ENCODE data around the gene CCT8.

CCT8 gene

DNA sequence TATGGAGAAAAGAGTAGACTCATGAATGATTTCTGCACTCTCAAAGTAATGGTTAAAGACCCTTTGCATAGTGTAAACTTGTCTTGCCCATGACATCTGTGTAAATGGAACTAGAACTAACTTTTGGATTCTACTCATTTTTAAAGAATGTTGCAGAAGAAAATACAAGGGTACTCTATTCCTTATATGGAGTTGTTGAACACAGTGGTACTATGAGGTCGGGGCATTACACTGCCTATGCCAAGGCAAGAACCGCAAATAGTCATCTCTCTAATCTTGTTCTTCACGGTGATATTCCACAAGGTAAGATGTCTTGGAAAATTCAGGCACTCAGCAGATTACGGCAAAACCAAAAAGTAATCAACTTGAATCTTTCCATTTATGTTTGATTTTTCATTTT lies 19.8 kb downstream of the CCT8 start:
- 95 to 98% methylated on average over 4 of the region's 4 CpGs for whole genome bisulfite sequencing, 2 experiments
- peaks cover 55% of the 10 kb centered on the region for H3K36me3 ChIP-seq (ENCODE audit: control insufficient read depth, insufficient read depth, low read length)
- no peak overlapping the region for H3K4me3 ChIP-seq (ENCODE audit: insufficient read depth, low read depth, low read length)
- H3K4me1 ChIP-seq (ENCODE audit: control insufficient read depth, insufficient read depth, low read length), result no peaks in the 10 kb centered on the region
- no peaks in the 10 kb centered on the region for H3K9me3 ChIP-seq (ENCODE audit: control insufficient read depth, low read length)
- H3K27ac ChIP-seq (ENCODE audit: insufficient read depth, low read depth, low read length, poor library complexity, severe bottlenecking), result no peak overlapping the region
- no peaks in the 10 kb centered on the region for H3K27me3 ChIP-seq (ENCODE audit: control insufficient read depth, insufficient read depth, low read length, poor library complexity, severe bottlenecking)

DNA sequence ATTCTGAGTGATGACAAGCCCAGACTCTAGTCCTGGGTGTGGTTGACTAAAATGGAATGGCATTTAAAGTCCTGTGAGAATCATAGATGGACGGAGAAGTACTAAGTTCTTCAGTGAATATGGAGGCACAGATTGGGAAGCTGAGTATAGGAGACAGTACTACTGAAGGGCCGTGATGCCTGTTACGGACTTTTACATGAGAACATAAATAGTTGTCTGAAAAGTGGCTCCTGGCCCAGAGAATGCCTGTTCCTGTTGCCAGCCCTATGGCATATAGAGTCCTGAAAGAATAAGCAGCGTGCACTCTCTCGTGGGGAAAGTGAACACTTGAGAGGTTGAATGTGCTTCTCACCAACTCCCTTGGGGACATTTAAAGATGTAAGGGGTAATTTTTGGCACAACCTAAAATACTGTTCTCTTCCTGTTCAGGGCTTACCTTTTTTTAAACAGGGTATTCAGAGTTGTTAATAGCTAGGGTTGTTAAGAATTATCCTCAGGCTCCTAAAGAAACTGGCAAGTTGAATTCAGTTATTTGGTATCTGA lies 20.4 kb downstream of the CCT8 start:
- 94 to 99% methylated on average over 5 of the region's 5 CpGs for WGBS, 2 experiments
- no peak overlapping the region for H3K27ac ChIP-seq (ENCODE audit: insufficient read depth, low read depth, low read length, poor library complexity, severe bottlenecking)
- peaks cover 52% of the 10 kb centered on the region for H3K36me3 ChIP-seq (ENCODE audit: control insufficient read depth, insufficient read depth, low read length)
- no peaks in the 10 kb centered on the region for H3K4me1 ChIP-seq (ENCODE audit: control insufficient read depth, insufficient read depth, low read length)
- H3K27me3 ChIP-seq (ENCODE audit: control insufficient read depth, insufficient read depth, low read length, poor library complexity, severe bottlenecking), result no peaks in the 10 kb centered on the region
- H3K4me3 ChIP-seq (ENCODE audit: insufficient read depth, low read depth, low read length), result no peak overlapping the region
- H3K9me3 ChIP-seq (ENCODE audit: control insufficient read depth, low read length), result no peaks in the 10 kb centered on the region

DNA sequence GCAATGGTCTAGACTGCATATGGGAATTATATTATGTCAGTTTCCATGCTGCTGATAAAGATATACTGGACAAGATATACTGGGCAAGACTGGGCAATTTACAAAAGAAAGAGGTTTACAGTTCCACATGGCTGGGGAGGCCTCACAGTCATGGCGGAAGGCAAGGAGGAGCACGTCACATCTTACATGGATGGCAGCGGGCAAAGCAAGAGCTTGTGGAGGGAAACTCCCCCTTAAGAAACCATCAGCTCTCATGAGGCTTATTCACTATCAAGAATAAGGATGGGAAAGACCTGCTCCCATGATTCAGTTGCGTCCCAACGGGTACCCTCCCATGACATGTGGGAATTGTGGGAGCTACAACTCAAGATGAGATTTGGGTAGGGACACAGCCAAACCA lies 21.2 kb downstream of the CCT8 start:
- Histone ChIP-seq H3K9me3 (ENCODE audit: control insufficient read depth, low read length) (no peaks in the 10 kb centered on the region), H3K27ac (ENCODE audit: insufficient read depth, low read depth, low read length, poor library complexity, severe bottlenecking) (no peak overlapping the region), H3K36me3 (ENCODE audit: control insufficient read depth, insufficient read depth, low read length) (peaks cover 52% of the 10 kb centered on the region), H3K4me1 (ENCODE audit: control insufficient read depth, insufficient read depth, low read length) (no peaks in the 10 kb centered on the region), H3K4me3 (ENCODE audit: insufficient read depth, low read depth, low read length) (no peak overlapping the region), H3K27me3 (ENCODE audit: control insufficient read depth, insufficient read depth, low read length, poor library complexity, severe bottlenecking) (no peaks in the 10 kb centered on the region)
- 97 to 98% methylated on average over 5 of the region's 5 CpGs for WGBS, 2 experiments

DNA sequence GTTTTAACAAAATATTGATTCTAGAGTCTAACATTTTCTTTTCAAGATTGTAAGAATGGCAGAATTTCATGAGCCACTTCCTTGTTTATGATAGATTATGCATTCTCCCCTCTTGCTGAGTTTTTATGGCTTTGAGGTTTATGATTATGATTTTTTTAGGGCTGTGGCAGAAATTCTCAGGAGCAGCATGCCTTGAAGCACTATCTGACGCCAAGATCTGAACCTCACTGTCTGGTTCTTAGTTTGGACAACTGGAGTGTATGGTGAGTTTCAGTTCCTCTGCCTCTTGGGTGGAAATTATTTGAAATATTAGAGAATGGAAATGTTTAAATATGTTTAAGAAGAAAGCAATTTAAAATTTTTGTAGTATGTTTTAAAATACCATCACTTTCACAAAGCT lies 38.8 kb downstream of the CCT8 start:
- Histone ChIP-seq H3K4me3 (ENCODE audit: insufficient read depth, low read depth, low read length) (no peak overlapping the region), H3K9me3 (ENCODE audit: control insufficient read depth, low read length) (no peaks in the 10 kb centered on the region), H3K36me3 (ENCODE audit: control insufficient read depth, insufficient read depth, low read length) (peaks cover 27% of the 10 kb centered on the region), H3K27ac (ENCODE audit: insufficient read depth, low read depth, low read length, poor library complexity, severe bottlenecking) (no peak overlapping the region), H3K4me1 (ENCODE audit: control insufficient read depth, insufficient read depth, low read length) (no peaks in the 10 kb centered on the region), H3K27me3 (ENCODE audit: control insufficient read depth, insufficient read depth, low read length, poor library complexity, severe bottlenecking) (no peaks in the 10 kb centered on the region)
- 97 to 100% methylated on average over 1 of the region's 1 CpG for WGBS, 2 experiments

DNA sequence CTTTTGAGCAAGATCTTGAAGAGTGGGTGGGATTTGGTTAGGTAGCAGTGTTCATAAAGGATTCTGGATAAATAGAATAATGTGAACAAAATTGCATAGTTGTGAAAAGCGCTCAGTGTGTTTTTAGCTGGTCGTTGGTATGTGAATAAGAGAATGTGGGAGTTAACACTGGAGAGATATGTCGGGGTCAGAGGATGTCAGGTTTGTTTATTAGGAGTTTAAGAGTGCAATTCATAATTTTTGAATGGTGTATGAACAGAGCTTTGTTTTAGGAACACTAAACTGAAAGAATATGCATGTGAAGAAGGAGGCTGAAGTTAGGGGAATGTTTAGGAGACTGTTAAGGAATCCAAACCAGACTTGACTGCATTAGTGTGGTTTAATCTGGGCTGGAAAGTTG lies 39.6 kb downstream of the CCT8 start:
- Histone ChIP-seq H3K4me1 (ENCODE audit: control insufficient read depth, insufficient read depth, low read length) (no peaks in the 10 kb centered on the region), H3K27ac (ENCODE audit: insufficient read depth, low read depth, low read length, poor library complexity, severe bottlenecking) (no peak overlapping the region), H3K36me3 (ENCODE audit: control insufficient read depth, insufficient read depth, low read length) (peaks cover 25% of the 10 kb centered on the region), H3K9me3 (ENCODE audit: control insufficient read depth, low read length) (no peaks in the 10 kb centered on the region), H3K4me3 (ENCODE audit: insufficient read depth, low read depth, low read length) (no peak overlapping the region), H3K27me3 (ENCODE audit: control insufficient read depth, insufficient read depth, low read length, poor library complexity, severe bottlenecking) (no peaks in the 10 kb centered on the region)
- WGBS, 2 experiments, result 93 to 95% methylated on average over 3 of the region's 3 CpGs

DNA sequence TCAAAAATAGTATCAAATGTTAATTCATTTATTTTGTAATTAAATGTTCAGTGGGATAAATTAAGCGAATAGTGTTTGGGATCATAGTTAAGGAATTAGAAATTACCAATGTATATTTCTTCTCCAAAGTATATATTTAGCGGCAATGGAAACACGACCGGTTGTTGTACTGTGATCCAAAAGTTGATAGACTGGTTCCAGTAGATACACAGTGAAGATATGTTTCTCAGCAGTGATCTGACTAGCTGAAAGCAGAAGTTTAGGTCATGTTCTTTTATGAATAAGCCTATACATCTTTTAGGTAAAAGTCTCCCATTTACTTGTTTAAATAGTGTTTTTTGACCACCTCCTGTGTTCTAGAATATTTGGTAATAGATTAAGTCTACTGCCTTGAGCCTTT lies 40.1 kb downstream of the CCT8 start:
- H3K27me3 ChIP-seq (ENCODE audit: control insufficient read depth, insufficient read depth, low read length, poor library complexity, severe bottlenecking), result no peaks in the 10 kb centered on the region
- WGBS, 2 experiments, result 71 to 74% methylated on average over 4 of the region's 4 CpGs
- H3K36me3 ChIP-seq (ENCODE audit: control insufficient read depth, insufficient read depth, low read length), result peaks cover 25% of the 10 kb centered on the region
- H3K4me1 ChIP-seq (ENCODE audit: control insufficient read depth, insufficient read depth, low read length), result no peaks in the 10 kb centered on the region
- H3K4me3 ChIP-seq (ENCODE audit: insufficient read depth, low read depth, low read length), result no peak overlapping the region
- no peak overlapping the region for H3K27ac ChIP-seq (ENCODE audit: insufficient read depth, low read depth, low read length, poor library complexity, severe bottlenecking)
- H3K9me3 ChIP-seq (ENCODE audit: control insufficient read depth, low read length), result no peaks in the 10 kb centered on the region

DNA sequence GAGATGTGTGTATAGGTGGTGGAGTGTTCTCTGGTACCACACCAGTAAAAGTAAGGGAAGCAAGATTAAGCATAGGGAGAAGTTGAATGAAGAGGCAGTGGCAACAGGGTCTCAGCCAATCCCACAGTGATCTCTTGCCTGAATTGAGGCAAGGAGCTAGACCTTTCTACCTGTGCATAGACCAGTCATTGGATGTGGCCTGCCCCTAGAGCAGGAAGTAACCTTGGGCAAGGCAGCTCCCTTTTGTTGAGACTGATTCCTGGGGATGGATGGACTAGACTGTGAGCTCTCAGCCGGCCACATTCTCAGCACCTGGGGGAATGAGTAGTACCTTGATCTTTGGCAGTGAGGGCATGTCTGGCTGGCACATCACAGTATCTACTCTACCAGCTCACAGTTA lies 42.5 kb downstream of the CCT8 start:
- no peak overlapping the region for H3K27ac ChIP-seq (ENCODE audit: insufficient read depth, low read depth, low read length, poor library complexity, severe bottlenecking)
- peaks cover under 1% of the 10 kb centered on the region for H3K4me1 ChIP-seq (ENCODE audit: control insufficient read depth, insufficient read depth, low read length)
- no peaks in the 10 kb centered on the region for H3K27me3 ChIP-seq (ENCODE audit: control insufficient read depth, insufficient read depth, low read length, poor library complexity, severe bottlenecking)
- H3K36me3 ChIP-seq (ENCODE audit: control insufficient read depth, insufficient read depth, low read length), result peaks cover 20% of the 10 kb centered on the region
- no peaks in the 10 kb centered on the region for H3K9me3 ChIP-seq (ENCODE audit: control insufficient read depth, low read length)
- no peak overlapping the region for H3K4me3 ChIP-seq (ENCODE audit: insufficient read depth, low read depth, low read length)
- 90 to 97% methylated on average over 1 of the region's 1 CpG for WGBS, 2 experiments

DNA sequence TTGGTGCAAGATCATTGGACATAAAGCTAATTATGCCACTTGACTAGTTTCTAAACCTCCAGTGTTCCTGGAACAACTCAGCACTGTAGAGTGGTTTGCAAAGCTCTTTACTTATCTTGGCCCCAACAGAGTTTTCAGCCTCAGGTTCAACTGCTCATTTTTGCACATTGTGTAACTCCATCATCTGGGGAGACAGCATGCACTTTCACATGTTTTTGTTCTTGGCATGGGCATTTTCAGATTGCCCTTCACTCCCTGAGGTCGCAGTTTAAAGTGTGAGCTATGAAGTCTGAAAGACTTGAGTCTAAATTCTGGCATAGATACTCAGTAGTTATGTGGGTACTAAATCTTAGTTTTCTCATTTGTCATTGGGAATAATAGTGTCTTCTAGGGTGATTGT lies 43.9 kb downstream of the CCT8 start:
- Histone ChIP-seq H3K4me3 (ENCODE audit: insufficient read depth, low read depth, low read length) (no peak overlapping the region), H3K27ac (ENCODE audit: insufficient read depth, low read depth, low read length, poor library complexity, severe bottlenecking) (no peak overlapping the region), H3K36me3 (ENCODE audit: control insufficient read depth, insufficient read depth, low read length) (peaks cover 17% of the 10 kb centered on the region), H3K4me1 (ENCODE audit: control insufficient read depth, insufficient read depth, low read length) (peaks cover 5% of the 10 kb centered on the region), H3K27me3 (ENCODE audit: control insufficient read depth, insufficient read depth, low read length, poor library complexity, severe bottlenecking) (no peaks in the 10 kb centered on the region), H3K9me3 (ENCODE audit: control insufficient read depth, low read length) (no peaks in the 10 kb centered on the region)
- WGBS, 2 experiments, result 90 to 100% methylated on average over 1 of the region's 1 CpG

DNA sequence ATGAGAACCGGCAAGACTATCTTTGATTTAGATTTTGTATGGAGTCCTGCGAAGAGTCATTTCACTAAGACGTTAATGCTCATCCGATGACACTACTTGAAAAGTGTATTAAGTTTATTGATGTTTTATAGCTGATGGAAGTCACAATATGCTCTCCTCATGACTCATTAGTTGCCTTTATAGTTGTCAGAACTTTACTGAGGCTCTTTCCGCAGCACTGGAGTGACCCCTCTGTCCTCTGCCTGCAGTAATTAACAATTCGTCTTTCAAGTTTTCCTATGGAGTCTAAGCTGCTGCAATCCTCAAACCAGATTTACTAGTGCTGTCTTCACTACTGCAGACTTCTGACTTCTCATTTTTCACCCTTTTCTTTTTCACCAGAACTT lies 48.1 kb downstream of the CCT8 start:
- H3K27me3 ChIP-seq (ENCODE audit: control insufficient read depth, insufficient read depth, low read length, poor library complexity, severe bottlenecking), result no peaks in the 10 kb centered on the region
- no peak overlapping the region for H3K27ac ChIP-seq (ENCODE audit: insufficient read depth, low read depth, low read length, poor library complexity, severe bottlenecking)
- peak overlapping the region; percentile 94 for H3K4me3 ChIP-seq (ENCODE audit: insufficient read depth, low read depth, low read length)
- peaks cover 5% of the 10 kb centered on the region for H3K4me1 ChIP-seq (ENCODE audit: control insufficient read depth, insufficient read depth, low read length)
- no peaks in the 10 kb centered on the region for H3K9me3 ChIP-seq (ENCODE audit: control insufficient read depth, low read length)
- H3K36me3 ChIP-seq (ENCODE audit: control insufficient read depth, insufficient read depth, low read length), result no peaks in the 10 kb centered on the region
- WGBS, 2 experiments, result 12 to 14% methylated on average over 6 of the region's 6 CpGs

DNA sequence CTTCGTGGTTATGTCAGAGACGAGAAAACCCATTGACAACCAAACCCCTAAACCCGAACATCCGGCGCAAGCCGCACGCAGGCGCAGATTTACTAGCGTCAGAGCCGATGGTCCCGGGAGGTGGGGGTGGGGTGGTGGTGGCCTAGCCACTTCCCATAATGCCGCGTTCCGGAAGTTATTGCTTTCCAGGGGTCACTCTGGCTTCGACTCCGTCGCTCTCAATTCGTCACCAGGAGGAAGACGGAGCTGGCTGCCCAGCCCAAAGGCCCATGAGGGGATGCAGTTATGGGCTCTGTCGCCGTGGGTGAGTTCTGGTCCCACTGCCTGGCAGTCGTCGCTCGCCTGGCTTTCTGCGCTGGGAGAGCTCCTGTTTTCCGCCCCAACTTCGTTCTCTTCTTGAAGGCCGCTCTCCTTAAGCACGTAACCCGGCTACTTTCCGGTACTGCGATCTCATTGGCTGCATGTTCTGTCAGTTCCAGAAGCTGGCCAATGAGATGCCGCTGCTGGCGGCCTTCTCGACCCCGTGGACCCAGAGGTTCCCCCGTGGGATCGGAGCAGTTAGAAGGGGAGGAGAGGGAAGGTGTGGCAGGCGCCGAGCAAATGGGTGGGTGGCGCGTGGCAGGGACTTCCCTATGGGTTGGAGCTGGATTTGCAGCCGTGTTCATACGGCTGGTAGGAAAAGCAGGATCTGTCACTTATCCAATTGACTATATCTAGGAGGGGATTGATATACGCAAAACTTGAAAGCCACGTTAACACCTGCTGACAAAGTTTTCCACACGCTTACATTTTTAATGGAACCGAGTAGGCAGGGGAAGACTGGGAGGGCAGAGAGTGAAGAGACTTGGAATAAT lies 48.7 kb downstream of the CCT8 start, which contains the start of gene USP16:
Gene USP16, plus strand, starts transcription at position 195 of the 854 bp plus-strand sequence. CDS start 3,246 bp downstream, outside the sequence.
- no peaks in the 10 kb centered on the region for H3K36me3 ChIP-seq (ENCODE audit: control insufficient read depth, insufficient read depth, low read length)
- WGBS, 2 experiments, result 1% methylated on average over 45 to 48 of the region's 48 CpGs

More for the DNA sequence above, 48.7 kb downstream of the CCT8 start, which contains the start of gene USP16:
- H3K27ac ChIP-seq (ENCODE audit: insufficient read depth, low read depth, low read length, poor library complexity, severe bottlenecking), result peak within 1 kb of the TSS; percentile 94
- H3K27me3 ChIP-seq (ENCODE audit: control insufficient read depth, insufficient read depth, low read length, poor library complexity, severe bottlenecking), result no peaks in the 10 kb centered on the region
- H3K4me3 ChIP-seq (ENCODE audit: insufficient read depth, low read depth, low read length), result peak within 1 kb of the TSS; percentile 94
- no peaks in the 10 kb centered on the region for H3K9me3 ChIP-seq (ENCODE audit: control insufficient read depth, low read length)
- peaks cover 5% of the 10 kb centered on the region for H3K4me1 ChIP-seq (ENCODE audit: control insufficient read depth, insufficient read depth, low read length)
